Natural killer cell (primary cell): ENCODE measurements around the gene FADS2. TPM values are rescaled to one million over a fixed set of nuclear protein-coding genes. Genes with fewer than 3 reads are reported as not detected.

Experiments used
- ATAC-seq, 3 donors: fragments of 150-1000 bp in 2 of 3; fragments of 200-7000 bp in 1 of 3; cut with Tn5 transposase; 1 replicate in 1 of 3; 2 replicates in 2 of 3; pipeline ENCODE4 v1.10.0; 2021; ENCODE audit warnings: mild to moderate bottlenecking in 2 of 3, moderate library complexity in 2 of 3
- DNase-seq, 2 donors: peaks; one replicate each; pipeline versions ENCODE4 v3.0.0 to v3.0.0-alpha.2; 2013 to 2021; ENCODE audit warnings: mixed read lengths in 1 of 2
- H3K27ac ChIP-seq: one replicate; pipeline ENCODE4 v1.5.1; 2013; ENCODE audit warnings: mild to moderate bottlenecking, low read length
- H3K27me3 ChIP-seq: one replicate; pipeline ENCODE4 v1.6.1; 2013; ENCODE audit warnings: low read length; ENCODE audit not compliant: control insufficient read depth, insufficient read depth
- H3K36me3 ChIP-seq: one replicate; pipeline ENCODE4 v1.6.1; 2013; ENCODE audit warnings: low read length; ENCODE audit not compliant: control insufficient read depth, insufficient read depth
- H3K4me1 ChIP-seq: one replicate; pipeline ENCODE4 v1.6.1; 2013; ENCODE audit warnings: low read length; ENCODE audit not compliant: control insufficient read depth, insufficient read depth
- H3K4me3 ChIP-seq: one replicate; pipeline ENCODE4 v1.5.1; 2013; ENCODE audit warnings: low read length
- H3K9me3 ChIP-seq: one replicate; pipeline ENCODE4 v1.6.1; 2013; ENCODE audit warnings: low read length; ENCODE audit not compliant: control insufficient read depth, insufficient read depth
- H3K27ac Mint-ChIP-seq, 2 donors: one replicate each; pipeline ENCODE4 v1.8.0; 2022; ENCODE audit warnings: mild to moderate bottlenecking in 2 of 2, mixed read lengths in 2 of 2, moderate library complexity in 1 of 2
- H3K27me3 Mint-ChIP-seq, 2 donors: one replicate each; pipeline ENCODE4 v1.8.0; 2022; ENCODE audit warnings: low read depth in 2 of 2, mixed read lengths in 2 of 2
- H3K36me3 Mint-ChIP-seq: one replicate; pipeline ENCODE4 v1.8.0; 2022; ENCODE audit warnings: mixed read lengths
- H3K4me1 Mint-ChIP-seq, 2 donors: one replicate each; pipeline ENCODE4 v1.8.0; 2022; ENCODE audit warnings: mixed read lengths in 2 of 2
- H3K4me3 Mint-ChIP-seq: one replicate; pipeline ENCODE4 v1.8.0; 2022; ENCODE audit warnings: mild to moderate bottlenecking, moderate library complexity, mixed read lengths
- H3K9me3 Mint-ChIP-seq, 2 donors: one replicate each; pipeline ENCODE4 v1.8.0; 2022; ENCODE audit warnings: mixed read lengths in 2 of 2
- WGBS: methylation state at CpG from one replicate; pipeline ENCODE4 v1.1.7; 2013; ENCODE audit warnings: missing lambda C conversion rate; ENCODE audit not compliant: insufficient coverage; 5-methylcytosine and 5-hydroxymethylcytosine counted together
- intact Hi-C: fragments of 100-400 bp; cut with micrococcal nuclease; formaldehyde crosslinking; loops from one replicate; pipeline ENCODE4 v1.14.2; 2022
- total RNA-seq, 4 donors: library from RNA; stranded (reverse); fragments of 120-200 nt in 1 of 4; gene quantifications; one replicate each; pipeline versions ENCODE4 v1.2.3 to v1.2.4, GENCODE V29; 2013 to 2022
- TF ChIP-seq, protein P1 (sequence below): fragments of 200-600 bp; IDR thresholded peaks from one replicate; pipeline ENCODE4 v1.8.0; 2022; ENCODE audit warnings: antibody characterized with exemption

Gene FADS2
- total RNA-seq, 3 donors from 2014 or later (not counting 1 experiment from before 2014, with no cell fraction given), result 30.4 to 52.7 (median 34.4) TPM

DNA sequence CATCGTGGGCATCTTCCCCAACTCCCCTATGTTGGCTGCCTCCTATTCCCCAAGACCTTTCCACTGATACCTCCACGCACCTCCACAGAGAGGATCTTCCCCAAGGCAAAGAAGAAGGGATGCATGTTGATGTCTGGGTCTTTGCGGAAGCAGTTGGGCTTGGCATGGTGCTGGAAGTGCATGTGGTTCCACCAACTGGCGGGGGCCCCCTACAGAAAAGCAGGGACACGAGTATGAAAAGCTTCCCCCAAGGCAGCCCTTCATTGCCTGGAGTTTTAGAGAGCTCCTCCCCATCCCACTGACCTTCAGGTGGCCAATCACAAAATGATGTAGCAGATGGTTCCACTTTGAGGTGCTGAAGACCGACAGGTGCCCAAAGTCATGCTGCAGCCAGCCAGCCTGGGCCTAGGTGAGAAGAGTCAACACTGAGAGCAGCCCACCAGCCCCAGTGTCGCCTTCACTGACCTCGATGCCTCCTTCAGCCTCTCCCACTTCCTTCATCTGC, 17.4 kb upstream of the FADS2 start:
- Mint-ChIP-seq H3K36me3 (peaks cover 6% of the 10 kb centered on the region), H3K4me1 (peaks cover 10 to 17% of the 10 kb centered on the region in 2 donors), H3K27ac (no peak overlapping the region), H3K9me3 (no peaks in the 10 kb centered on the region), H3K27me3 (no peaks in the 10 kb centered on the region), H3K4me3 (no peak overlapping the region)
- H3K4me1 ChIP-seq, result peaks cover 15% of the 10 kb centered on the region
- intact Hi-C loops, result no loop called here
- peaks cover 7% of the 10 kb centered on the region for H3K36me3 ChIP-seq
- H3K27ac ChIP-seq, result no peak overlapping the region
- 94% methylated on average over 7 of the region's 8 CpGs for WGBS
- no peak overlapping the region for H3K4me3 ChIP-seq
- ATAC-seq (no peak), DNase-seq (no peak)
- H3K9me3 ChIP-seq, result no peaks in the 10 kb centered on the region
- no peaks in the 10 kb centered on the region for H3K27me3 ChIP-seq
- TF ChIP-seq, protein P1, sequence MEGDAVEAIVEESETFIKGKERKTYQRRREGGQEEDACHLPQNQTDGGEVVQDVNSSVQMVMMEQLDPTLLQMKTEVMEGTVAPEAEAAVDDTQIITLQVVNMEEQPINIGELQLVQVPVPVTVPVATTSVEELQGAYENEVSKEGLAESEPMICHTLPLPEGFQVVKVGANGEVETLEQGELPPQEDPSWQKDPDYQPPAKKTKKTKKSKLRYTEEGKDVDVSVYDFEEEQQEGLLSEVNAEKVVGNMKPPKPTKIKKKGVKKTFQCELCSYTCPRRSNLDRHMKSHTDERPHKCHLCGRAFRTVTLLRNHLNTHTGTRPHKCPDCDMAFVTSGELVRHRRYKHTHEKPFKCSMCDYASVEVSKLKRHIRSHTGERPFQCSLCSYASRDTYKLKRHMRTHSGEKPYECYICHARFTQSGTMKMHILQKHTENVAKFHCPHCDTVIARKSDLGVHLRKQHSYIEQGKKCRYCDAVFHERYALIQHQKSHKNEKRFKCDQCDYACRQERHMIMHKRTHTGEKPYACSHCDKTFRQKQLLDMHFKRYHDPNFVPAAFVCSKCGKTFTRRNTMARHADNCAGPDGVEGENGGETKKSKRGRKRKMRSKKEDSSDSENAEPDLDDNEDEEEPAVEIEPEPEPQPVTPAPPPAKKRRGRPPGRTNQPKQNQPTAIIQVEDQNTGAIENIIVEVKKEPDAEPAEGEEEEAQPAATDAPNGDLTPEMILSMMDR, result no peak

DNA sequence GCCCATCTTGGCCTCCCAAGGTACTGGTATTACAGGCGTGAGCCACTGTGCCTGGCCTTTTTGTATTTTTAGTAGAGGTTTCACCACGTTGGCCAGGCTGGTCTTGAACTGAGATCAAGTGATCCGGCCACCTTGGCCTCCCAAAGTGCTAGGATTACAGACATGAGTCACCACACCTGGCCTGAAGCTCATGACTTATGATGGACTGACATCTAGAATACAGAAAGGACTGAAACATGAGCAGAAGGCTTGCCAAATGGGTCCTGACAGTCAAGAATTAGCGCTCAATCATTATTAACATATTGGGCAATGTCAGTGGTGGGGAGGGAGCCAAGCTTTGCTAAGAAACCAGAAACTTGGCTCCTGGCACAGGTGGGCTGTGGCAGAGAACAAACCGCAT, 16.3 kb upstream of the FADS2 start:
- intact Hi-C loops, result no loop called here
- H3K4me1 Mint-ChIP-seq, result peaks cover 10 to 29% of the 10 kb centered on the region in 2 donors
- Histone ChIP-seq H3K4me1 (peaks cover 23% of the 10 kb centered on the region), H3K27me3 (no peaks in the 10 kb centered on the region), H3K9me3 (no peaks in the 10 kb centered on the region), H3K4me3 (no peak overlapping the region), H3K27ac (no peak overlapping the region), H3K36me3 (peaks cover 7% of the 10 kb centered on the region)
- no peak overlapping the region for H3K4me3 Mint-ChIP-seq
- DNase-seq, result no peak
- WGBS, result 97% methylated on average over 5 of the region's 5 CpGs
- H3K36me3 Mint-ChIP-seq, result peaks cover 6% of the 10 kb centered on the region
- H3K9me3 Mint-ChIP-seq, result no peaks in the 10 kb centered on the region
- no peaks in the 10 kb centered on the region for H3K27me3 Mint-ChIP-seq
- TF ChIP-seq, protein P1, result no peak
- peak overlapping the region in 1 of 2 donors; percentile 60 for H3K27ac Mint-ChIP-seq
- no peak for ATAC-seq

DNA sequence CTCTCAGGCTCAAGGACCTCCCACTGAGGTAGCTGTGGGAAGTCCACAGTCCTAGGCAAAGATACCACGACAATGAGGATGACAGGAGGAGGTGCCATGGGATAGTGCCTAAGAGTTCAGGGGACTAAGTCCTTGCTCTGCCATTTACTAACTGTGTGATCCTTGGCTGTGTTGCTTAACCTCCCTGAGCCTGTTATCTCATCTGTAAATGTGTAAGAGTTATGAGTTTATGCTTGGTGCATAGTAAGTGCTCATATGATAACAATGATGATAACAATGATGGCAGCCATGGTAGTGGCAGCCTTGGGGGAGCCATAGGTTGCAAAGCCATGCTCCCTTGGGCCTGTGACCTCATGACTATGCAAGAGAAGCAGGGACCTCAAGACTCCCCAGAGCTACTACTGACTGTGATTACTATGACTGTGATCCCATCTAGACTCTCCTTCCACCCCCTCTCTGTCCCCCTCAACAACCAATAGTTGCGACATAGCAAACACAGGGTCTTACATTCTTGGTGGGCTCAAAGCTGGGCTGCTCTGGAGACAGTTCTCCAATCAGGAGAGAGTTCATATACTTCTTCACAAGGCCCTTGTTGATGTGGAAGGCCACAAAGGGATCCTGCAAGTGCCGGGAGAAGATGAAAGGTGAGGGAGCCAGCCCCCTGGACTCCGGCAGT, 15.2 kb upstream of the FADS2 start:
- H3K27me3 Mint-ChIP-seq, result no peaks in the 10 kb centered on the region
- DNase-seq (no peak), ATAC-seq (no peak)
- peaks cover 6% of the 10 kb centered on the region for H3K36me3 Mint-ChIP-seq
- Histone ChIP-seq H3K4me1 (peaks cover 28% of the 10 kb centered on the region), H3K27ac (no peak overlapping the region), H3K9me3 (no peaks in the 10 kb centered on the region), H3K27me3 (no peaks in the 10 kb centered on the region), H3K4me3 (no peak overlapping the region), H3K36me3 (peaks cover 7% of the 10 kb centered on the region)
- TF ChIP-seq, protein P1, result no peak
- intact Hi-C loops, result no loop called here
- H3K27ac Mint-ChIP-seq, result no peak overlapping the region
- WGBS, result 93% methylated on average over 4 of the region's 4 CpGs
- peaks cover 17 to 37% of the 10 kb centered on the region in 2 donors for H3K4me1 Mint-ChIP-seq
- no peak overlapping the region for H3K4me3 Mint-ChIP-seq
- no peaks in the 10 kb centered on the region for H3K9me3 Mint-ChIP-seq
